Measurements from ENCODE around the gene GPR179.
"Not testable (repeated sequence)": the region's sequence is repeated elsewhere in the genome, so short reads cannot be mapped to it uniquely, and the experiment has no call there.

The GPR179 gene

GRCh38 chr17:38322897-38323296, 20.9 kb downstream of the GPR179 start:
- no peak for DNase-seq

GRCh38 chr17:38322156-38322779, 21.5 kb downstream of the GPR179 start:
- DNase-seq = peak; percentile 76

- no peak for DNase-seq
These were observed 23.3 kb downstream of the GPR179 start for GRCh38 chr17:38320482-38320881.

GRCh38 chr17:38317081-38317480, 26.7 kb downstream of the GPR179 start:
- DNase-seq = no peak

GRCh38 chr17:38315497-38315896, 28.3 kb downstream of the GPR179 start:
- DNase-seq = no peak

- peak; percentile 98 for DNase-seq
These were observed 46.8 kb downstream of the GPR179 start, which contains the start of gene MRPL45 for GRCh38 chr17:38296834-38297517. TSS of gene MRPL45 (plus strand) at chr17:38297168. CDS start at chr17:38297184, 16 bp downstream.

- not testable (repeated sequence) for DNase-seq
These were observed 48.0 kb downstream of the GPR179 start for GRCh38 chr17:38295602-38296365.

GRCh38 chr17:38289760-38290159, 54.0 kb downstream of the GPR179 start:
- not testable (repeated sequence) for DNase-seq

GRCh38 chr17:38288217-38288827, 55.4 kb downstream of the GPR179 start:
- DNase-seq = not testable (repeated sequence)

- DNase-seq = peak; percentile 52
These were observed 57.2 kb downstream of the GPR179 start for GRCh38 chr17:38286501-38287091.

- DNase-seq = not testable (repeated sequence)
These were observed 57.8 kb downstream of the GPR179 start for GRCh38 chr17:38285994-38286393.
